Activated T-helper 2 cell treated with anti-CD3 and anti-CD28 coated beads, Interferon-gamma antibody, Interleukin-2, Interleukin-4, amounts not matched to agents 10 μg/mL and 5 μg/mL and 100 μg/mL, durations not matched to agents 14 hours and 24 hours and 36 hours (primary cell): ENCODE results near the gene AEBP1. TPM values are rescaled to one million over a fixed set of nuclear protein-coding genes. Genes with fewer than 3 reads are reported as not detected.

Experiments used
- DNase-seq: peaks from one replicate; pipeline ENCODE4 v3.0.0; 2021; ENCODE audit warnings: low spot score
- H3K27ac Mint-ChIP-seq: one replicate; pipeline ENCODE4 v1.8.0; 2021; ENCODE audit warnings: mixed read lengths
- H3K27me3 Mint-ChIP-seq: one replicate; pipeline ENCODE4 v1.8.0; 2021; ENCODE audit warnings: low read depth, mixed read lengths
- H3K36me3 Mint-ChIP-seq: one replicate; pipeline ENCODE4 v1.8.0; 2021; ENCODE audit warnings: low read depth, mixed read lengths
- H3K4me1 Mint-ChIP-seq: one replicate; pipeline ENCODE4 v1.8.0; 2021; ENCODE audit warnings: low read depth, mixed read lengths
- H3K4me3 Mint-ChIP-seq: one replicate; pipeline ENCODE4 v1.8.0; 2021; ENCODE audit warnings: low read depth, mild to moderate bottlenecking, moderate library complexity, mixed read lengths
- H3K9me3 Mint-ChIP-seq: one replicate; pipeline ENCODE4 v1.8.0; 2021; ENCODE audit warnings: mixed read lengths
- intact Hi-C: fragments of 100-400 bp; cut with micrococcal nuclease; formaldehyde crosslinking; loops from one replicate; pipeline ENCODE4 v1.15.1; 2023
- total RNA-seq: library from RNA; stranded (reverse); gene quantifications from 2 replicates; pipeline ENCODE4 v1.2.3, GENCODE V29; 2022

AEBP1 gene
- total RNA-seq: 36.4 and 38.7 TPM in 2 replicates

GRCh38 chr7:44103923-44104859 is at the start of gene AEBP1:
Gene AEBP1, plus strand, starts transcription at chr7:44104345. Its CDS starts 321 bp downstream, at chr7:44104666.
- peak within 1 kb of the TSS; percentile 38 for H3K27ac Mint-ChIP-seq
- peaks cover 5% of the 10 kb centered on the region for H3K27me3 Mint-ChIP-seq
- H3K9me3 Mint-ChIP-seq: no peaks in the 10 kb centered on the region
- peaks cover 11% of the 10 kb centered on the region for H3K4me1 Mint-ChIP-seq
- H3K4me3 Mint-ChIP-seq: peak within 1 kb of the TSS; percentile 79
- DNase-seq: no peak
- peaks cover 3% of the 10 kb centered on the region for H3K36me3 Mint-ChIP-seq
- intact Hi-C loops: no loop called here

DNA sequence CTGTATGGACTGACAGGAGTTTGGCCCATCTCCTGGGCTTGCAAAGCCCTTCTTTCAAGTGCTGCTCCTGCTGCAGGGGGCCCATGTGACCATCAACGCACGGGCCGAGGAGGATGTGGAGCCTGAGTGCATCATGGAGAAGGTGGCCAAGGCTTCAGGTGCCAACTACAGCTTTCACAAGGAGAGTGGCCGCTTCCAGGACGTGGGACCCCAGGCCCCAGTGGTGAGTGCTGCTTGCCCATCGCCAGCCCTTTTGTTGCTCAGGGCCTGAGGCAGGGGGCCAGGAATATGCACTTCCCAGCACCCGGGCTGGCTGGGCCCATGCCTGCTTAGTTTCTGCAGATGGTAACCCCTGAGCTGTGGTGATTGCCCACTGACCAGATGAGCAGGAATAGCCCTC is 47.5 kb upstream of the AEBP1 start:
- Mint-ChIP-seq H3K27me3 (no peaks in the 10 kb centered on the region), H3K36me3 (peaks cover 71% of the 10 kb centered on the region), H3K4me1 (no peaks in the 10 kb centered on the region), H3K4me3 (no peak overlapping the region), H3K9me3 (no peaks in the 10 kb centered on the region), H3K27ac (no peak overlapping the region)
- intact Hi-C loops: no loop called here
- DNase-seq: no peak

GRCh38 chr7:44057181-44057848 is 46.8 kb upstream of the AEBP1 start:
- H3K9me3 Mint-ChIP-seq: no peaks in the 10 kb centered on the region
- no peak overlapping the region for H3K4me3 Mint-ChIP-seq
- H3K27ac Mint-ChIP-seq: no peak overlapping the region
- H3K4me1 Mint-ChIP-seq: no peaks in the 10 kb centered on the region
- H3K36me3 Mint-ChIP-seq: peaks cover 69% of the 10 kb centered on the region
- intact Hi-C loops: no loop called here
- H3K27me3 Mint-ChIP-seq: no peaks in the 10 kb centered on the region
- no peak for DNase-seq

- H3K36me3 Mint-ChIP-seq: peaks cover 62% of the 10 kb centered on the region
- H3K27me3 Mint-ChIP-seq: no peaks in the 10 kb centered on the region
- DNase-seq: no peak
- no peak overlapping the region for H3K27ac Mint-ChIP-seq
- no peak overlapping the region for H3K4me3 Mint-ChIP-seq
- intact Hi-C loops: no loop called here
- no peaks in the 10 kb centered on the region for H3K9me3 Mint-ChIP-seq
- no peaks in the 10 kb centered on the region for H3K4me1 Mint-ChIP-seq
Observed at GRCh38 chr7:44057849-44058758, 46.0 kb upstream of the AEBP1 start.

GRCh38 chr7:44058759-44059218 is 45.4 kb upstream of the AEBP1 start:
- H3K27ac Mint-ChIP-seq: no peak overlapping the region
- H3K4me3 Mint-ChIP-seq: no peak overlapping the region

GRCh38 chr7:44059219-44060090 is 44.7 kb upstream of the AEBP1 start:
- intact Hi-C loops: no loop called here
- Mint-ChIP-seq H3K27me3 (no peaks in the 10 kb centered on the region), H3K4me1 (no peaks in the 10 kb centered on the region), H3K36me3 (peaks cover 63% of the 10 kb centered on the region), H3K4me3 (no peak overlapping the region), H3K9me3 (no peaks in the 10 kb centered on the region), H3K27ac (peak overlapping the region; percentile 33)
- no peak for DNase-seq

More at GRCh38 chr7:44058759-44059218, 45.4 kb upstream of the AEBP1 start:
- no peaks in the 10 kb centered on the region for H3K27me3 Mint-ChIP-seq
- DNase-seq: no peak
- no peaks in the 10 kb centered on the region for H3K4me1 Mint-ChIP-seq
- intact Hi-C loops: no loop called here
- H3K9me3 Mint-ChIP-seq: no peaks in the 10 kb centered on the region
- H3K36me3 Mint-ChIP-seq: peaks cover 63% of the 10 kb centered on the region

DNA sequence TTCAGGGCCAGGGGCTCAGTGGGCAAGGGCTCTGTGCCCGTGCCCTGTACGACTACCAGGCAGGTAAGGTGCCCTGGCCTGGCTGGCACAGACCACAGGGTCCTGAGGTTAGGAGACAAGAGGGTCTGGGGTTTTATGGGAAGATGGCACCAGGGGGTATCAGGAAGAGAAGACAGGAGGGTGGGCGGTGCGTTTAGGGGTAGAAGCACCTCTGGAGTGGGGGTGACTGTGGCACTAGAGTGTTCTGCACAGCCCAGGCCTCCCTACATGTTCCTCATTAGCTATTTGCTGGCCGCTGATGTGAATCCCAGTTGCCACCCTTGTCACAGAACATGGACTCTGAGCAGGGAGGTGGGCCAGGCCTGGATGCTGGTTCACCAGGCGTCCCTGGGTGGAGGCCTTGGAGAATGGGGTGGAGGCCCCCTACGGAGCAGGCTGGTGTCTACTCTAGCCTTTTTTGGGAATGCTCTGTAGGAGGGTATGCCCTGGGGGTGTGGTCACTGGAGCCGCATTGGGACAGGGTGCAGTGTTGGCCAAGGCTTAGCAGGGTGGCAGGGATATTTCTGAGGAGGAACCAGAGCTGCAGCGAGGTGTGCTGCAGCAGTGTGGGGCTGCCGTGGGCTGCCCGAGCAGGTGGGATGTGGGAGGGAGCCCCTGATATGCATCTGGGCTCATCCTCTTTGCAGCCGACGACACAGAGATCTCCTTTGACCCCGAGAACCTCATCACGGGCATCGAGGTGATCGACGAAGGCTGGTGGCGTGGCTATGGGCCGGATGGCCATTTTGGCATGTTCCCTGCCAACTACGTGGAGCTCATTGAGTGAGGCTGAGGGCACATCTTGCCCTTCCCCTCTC is 43.8 kb upstream of the AEBP1 start:
- Mint-ChIP-seq H3K4me3 (no peak overlapping the region), H3K27me3 (no peaks in the 10 kb centered on the region), H3K4me1 (no peaks in the 10 kb centered on the region), H3K9me3 (no peaks in the 10 kb centered on the region), H3K27ac (peak overlapping the region; percentile 33), H3K36me3 (peaks cover 59% of the 10 kb centered on the region)
- intact Hi-C loops: no loop called here
- no peak for DNase-seq

DNA sequence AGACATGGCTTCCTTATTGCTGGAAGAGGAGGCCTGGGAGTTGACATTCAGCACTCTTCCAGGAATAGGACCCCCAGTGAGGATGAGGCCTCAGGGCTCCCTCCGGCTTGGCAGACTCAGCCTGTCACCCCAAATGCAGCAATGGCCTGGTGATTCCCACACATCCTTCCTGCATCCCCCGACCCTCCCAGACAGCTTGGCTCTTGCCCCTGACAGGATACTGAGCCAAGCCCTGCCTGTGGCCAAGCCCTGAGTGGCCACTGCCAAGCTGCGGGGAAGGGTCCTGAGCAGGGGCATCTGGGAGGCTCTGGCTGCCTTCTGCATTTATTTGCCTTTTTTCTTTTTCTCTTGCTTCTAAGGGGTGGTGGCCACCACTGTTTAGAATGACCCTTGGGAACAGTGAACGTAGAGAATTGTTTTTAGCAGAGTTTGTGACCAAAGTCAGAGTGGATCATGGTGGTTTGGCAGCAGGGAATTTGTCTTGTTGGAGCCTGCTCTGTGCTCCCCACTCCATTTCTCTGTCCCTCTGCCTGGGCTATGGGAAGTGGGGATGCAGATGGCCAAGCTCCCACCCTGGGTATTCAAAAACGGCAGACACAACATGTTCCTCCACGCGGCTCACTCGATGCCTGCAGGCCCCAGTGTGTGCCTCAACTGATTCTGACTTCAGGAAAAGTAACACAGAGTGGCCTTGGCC is 43.0 kb upstream of the AEBP1 start:
- Mint-ChIP-seq H3K27me3 (no peaks in the 10 kb centered on the region), H3K27ac (no peak overlapping the region), H3K4me3 (no peak overlapping the region), H3K4me1 (peaks cover 4% of the 10 kb centered on the region), H3K36me3 (peaks cover 51% of the 10 kb centered on the region), H3K9me3 (no peaks in the 10 kb centered on the region)
- DNase-seq: no peak
- intact Hi-C loops: no loop called here

GRCh38 chr7:44061645-44062179 is 42.4 kb upstream of the AEBP1 start:
- Mint-ChIP-seq H3K36me3 (peaks cover 45% of the 10 kb centered on the region), H3K9me3 (no peaks in the 10 kb centered on the region), H3K4me1 (peaks cover 4% of the 10 kb centered on the region), H3K27ac (no peak overlapping the region), H3K4me3 (no peak overlapping the region), H3K27me3 (no peaks in the 10 kb centered on the region)
- intact Hi-C loops: no loop called here
- no peak for DNase-seq

GRCh38 chr7:44062180-44062902 is 41.8 kb upstream of the AEBP1 start:
- H3K9me3 Mint-ChIP-seq: no peaks in the 10 kb centered on the region
- H3K36me3 Mint-ChIP-seq: peaks cover 39% of the 10 kb centered on the region
- H3K4me1 Mint-ChIP-seq: peaks cover 5% of the 10 kb centered on the region
- DNase-seq: no peak
- no peak overlapping the region for H3K27ac Mint-ChIP-seq
- no peaks in the 10 kb centered on the region for H3K27me3 Mint-ChIP-seq
- intact Hi-C loops: no loop called here
- no peak overlapping the region for H3K4me3 Mint-ChIP-seq
